C4-2B (cell line): ENCODE results near the gene GPC5.

Source experiments
- CTCF ChIP-seq: fragments of 450-650 bp; conservative IDR thresholded peaks from 2 replicates; pipeline ENCODE4 v1.5.1; 2017; ENCODE audit warnings: mild to moderate bottlenecking
- ZFX ChIP-seq: fragments of 450-650 bp; IDR thresholded peaks from 2 replicates; pipeline ENCODE4 v1.6.1; 2017

GRCh38 chr13:91456837-91457236 is 58.4 kb downstream of the GPC5 start:
- no peak for TF ChIP-seq CTCF
- TF ChIP-seq ZFX: no peak
